AG09309 (cell line): ENCODE measurements around the gene HACE1.

ENCODE experiments used
- DNase-seq: peaks from one replicate; pipeline ENCODE4 v3.0.0-alpha.2; 2010; ENCODE audit warnings: low read depth
- H3K4me3 ChIP-seq: 2 replicates; pipeline ENCODE4 v1.5.1; 2011; ENCODE audit warnings: mild to moderate bottlenecking, low read depth, low read length, moderate library complexity; ENCODE audit not compliant: control insufficient read depth
- CTCF ChIP-seq: IDR thresholded peaks from 2 replicates; pipeline ENCODE4 v1.5.1; 2011; ENCODE audit warnings: mild to moderate bottlenecking, low read depth, low read length, inconsistent platforms; ENCODE audit not compliant: insufficient read depth, control insufficient read depth; ENCODE audit errors: missing control alignments

HACE1 gene

GRCh38 chr6:104799134-104799657, 60.5 kb downstream of the HACE1 start:
- no peak for TF ChIP-seq CTCF
- no peak for DNase-seq
- H3K4me3 ChIP-seq: no peak overlapping the region

- DNase-seq: no peak
- TF ChIP-seq CTCF: no peak
- no peak overlapping the region for H3K4me3 ChIP-seq
Observed at GRCh38 chr6:104796031-104796785, 63.5 kb downstream of the HACE1 start.

DNA sequence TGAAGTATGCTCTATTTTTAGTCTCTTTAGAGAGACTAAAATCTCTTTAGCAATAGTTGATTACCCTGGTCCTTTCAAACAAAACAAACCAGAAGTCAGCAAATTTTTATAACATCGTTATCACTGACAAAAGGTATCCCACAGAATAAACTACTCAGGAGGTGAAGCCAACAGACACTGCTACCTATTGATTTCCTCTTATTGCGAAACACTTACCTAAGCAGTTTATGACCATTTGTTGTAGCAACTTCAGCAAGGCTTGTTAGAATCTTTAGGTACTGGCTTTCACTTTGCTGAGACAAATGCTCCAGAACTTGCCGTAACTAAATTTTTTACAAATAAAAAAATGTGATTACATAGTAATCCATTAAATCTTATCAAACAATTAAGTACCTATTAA, 64.4 kb downstream of the HACE1 start:
- no peak overlapping the region for H3K4me3 ChIP-seq
- no peak for TF ChIP-seq CTCF
- DNase-seq: no peak

GRCh38 chr6:104789770-104790190, 69.9 kb downstream of the HACE1 start:
- peak; percentile 45 for DNase-seq
- H3K4me3 ChIP-seq: no peak overlapping the region

DNA sequence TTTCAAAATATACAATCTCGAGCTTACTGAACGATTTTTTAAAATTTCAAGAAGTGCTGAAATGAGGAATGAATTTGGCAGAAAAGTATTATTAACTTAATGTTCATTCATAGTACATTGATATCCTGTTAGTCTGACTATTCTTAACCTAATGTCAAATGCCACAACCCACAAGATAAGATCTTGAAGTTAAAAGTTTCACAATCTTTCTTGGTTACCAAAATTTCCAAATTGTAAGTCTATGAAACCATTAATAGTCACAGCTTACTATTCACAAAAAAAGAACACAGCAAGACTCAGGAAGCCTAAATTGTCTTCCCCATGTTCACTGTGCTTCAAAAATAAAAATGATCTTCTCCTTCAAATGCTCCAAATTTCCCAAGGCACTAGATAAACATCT, 71.3 kb downstream of the HACE1 start:
- no peak for DNase-seq
- TF ChIP-seq CTCF: no peak
- H3K4me3 ChIP-seq: no peak overlapping the region

More at GRCh38 chr6:104789770-104790190, 69.9 kb downstream of the HACE1 start:
- no peak for TF ChIP-seq CTCF

- H3K4me3 ChIP-seq: no peak overlapping the region
- no peak for DNase-seq
- no peak for TF ChIP-seq CTCF
Observed at GRCh38 chr6:104787305-104787704, 72.4 kb downstream of the HACE1 start.
